ENCODE results near the gene TNIK. TPM values are rescaled to one million over a fixed set of nuclear protein-coding genes. Genes with fewer than 3 reads are reported as not detected.

Gene TNIK
- total and polyA plus RNA-seq, 10 donors = 0.85 to 34.5 (median 14.1) TPM

GRCh38 chr3:171129827-171130226 is 330.4 kb downstream of the TNIK start:
- DNase-seq = no peak
- intact Hi-C loops (cut with DNase I; ENCODE audit: low total_unique reads) = no loop called here
- Histone ChIP-seq H3K27ac (no peak overlapping the region), H3K4me1 (no peaks in the 10 kb centered on the region), H3K36me3 (peaks cover 0 to 18% (median 0%) of the 10 kb centered on the region in 6 donors), H3K4me3 (no peak overlapping the region), H3K9me3 (no peaks in the 10 kb centered on the region), H3K27me3 (replicated peaks in 1 of 7) (no peaks in the 10 kb centered on the region)
- 80 to 89% (median 86%) methylated on average over 2 of the region's 2 CpGs for WGBS, 5 donors
- TF ChIP-seq CTCF (IDR thresholded peaks at IDR 0.05 in 8 of 11, conservative IDR thresholded peaks at IDR 0.05 in 3 of 11) = no peak
- no peak for TF ChIP-seq POLR2A (IDR thresholded peaks at IDR 0.05)
- TF ChIP-seq POLR2AphosphoS5 (IDR thresholded peaks at IDR 0.05) = no peak

- 79 to 91% (median 85%) methylated on average over 1 of the region's 1 CpG for WGBS, 5 donors
- H3K4me1 ChIP-seq = no peaks in the 10 kb centered on the region
- no peak for DNase-seq
- no peak overlapping the region for H3K27ac ChIP-seq
- H3K9me3 ChIP-seq = no peaks in the 10 kb centered on the region
- no peaks in the 10 kb centered on the region for H3K27me3 ChIP-seq (replicated peaks in 1 of 7)
- no peak overlapping the region for H3K4me3 ChIP-seq
- TF ChIP-seq CTCF (IDR thresholded peaks at IDR 0.05 in 8 of 11, conservative IDR thresholded peaks at IDR 0.05 in 3 of 11) (no peak), POLR2AphosphoS5 (IDR thresholded peaks at IDR 0.05) (no peak), POLR2A (IDR thresholded peaks at IDR 0.05) (no peak)
- H3K36me3 ChIP-seq = peaks cover 0 to 28% (median 0%) of the 10 kb centered on the region in 6 donors
- intact Hi-C loops (cut with DNase I; ENCODE audit: low total_unique reads) = no loop called here
These were observed 332.6 kb downstream of the TNIK start for GRCh38 chr3:171127611-171128010.

- H3K36me3 ChIP-seq = peaks cover 0 to 29% (median 0%) of the 10 kb centered on the region in 6 donors
- intact Hi-C loops (cut with DNase I; ENCODE audit: low total_unique reads) = no loop called here
These were observed 333.6 kb downstream of the TNIK start for GRCh38 chr3:171126478-171127209.

GRCh38 chr3:171125010-171125409 is 335.2 kb downstream of the TNIK start:
- no peaks in the 10 kb centered on the region for H3K9me3 ChIP-seq
- no peak for TF ChIP-seq POLR2AphosphoS5 (IDR thresholded peaks at IDR 0.05)
- no peak for TF ChIP-seq POLR2A (IDR thresholded peaks at IDR 0.05)
- no peak for TF ChIP-seq CTCF (IDR thresholded peaks at IDR 0.05 in 8 of 11, conservative IDR thresholded peaks at IDR 0.05 in 3 of 11)
- no peak for DNase-seq
- H3K36me3 ChIP-seq = peaks cover 0 to 40% (median 2%) of the 10 kb centered on the region in 6 donors
- no peak overlapping the region for H3K4me3 ChIP-seq
- H3K27me3 ChIP-seq (replicated peaks in 1 of 7) = no peaks in the 10 kb centered on the region
- intact Hi-C loops (cut with DNase I; ENCODE audit: low total_unique reads) = no loop called here
- H3K4me1 ChIP-seq = peaks cover 0 to 11% (median 0%) of the 10 kb centered on the region in 6 donors
- WGBS, 5 donors = 40 to 75% (median 70%) methylated on average over 1 of the region's 1 CpG
- H3K27ac ChIP-seq = no peak overlapping the region

More at GRCh38 chr3:171126478-171127209, 333.6 kb downstream of the TNIK start:
- DNase-seq = no peak
- Histone ChIP-seq H3K27me3 (replicated peaks in 1 of 7) (no peaks in the 10 kb centered on the region), H3K27ac (no peak overlapping the region), H3K4me3 (no peak overlapping the region), H3K4me1 (peaks cover 0 to 9% (median 0%) of the 10 kb centered on the region in 6 donors), H3K9me3 (no peaks in the 10 kb centered on the region)
- no peak for TF ChIP-seq POLR2A (IDR thresholded peaks at IDR 0.05)
- 81 to 98% (median 88%) methylated on average over 7 of the region's 7 CpGs for WGBS, 5 donors
